SK-N-MC (cell line): ENCODE measurements around the gene RAB7A.
"Not testable (repeated sequence)": the region's sequence is repeated elsewhere in the genome, so short reads cannot be mapped to it uniquely, and the experiment has no call there.

ENCODE experiments used
- DNase-seq: peaks from one replicate; pipeline ENCODE4 v3.0.0-alpha.2; 2011; ENCODE audit warnings: low read depth, low spot score
- H3K27ac ChIP-seq: fragments of 200-600 bp; sonication (generic); 2 replicates; pipeline ENCODE4 v1.5.1; 2016; ENCODE audit warnings: mixed run types
- H3K36me3 ChIP-seq: fragments of 200-600 bp; sonication (generic); 2 replicates; pipeline ENCODE4 v1.6.1; 2017; ENCODE audit warnings: antibody characterized with exemption, low read length, mixed read lengths; ENCODE audit not compliant: insufficient read depth
- H3K4me3 ChIP-seq: fragments of 200-600 bp; sonication (generic); 2 replicates; pipeline ENCODE4 v1.5.1; 2016
- H3K9ac ChIP-seq: fragments of 200-600 bp; sonication (generic); 2 replicates; pipeline ENCODE4 v1.8.0; 2017; ENCODE audit warnings: mixed run types, mixed read lengths; ENCODE audit not compliant: insufficient read length
- H3K9me3 ChIP-seq: fragments of 200-600 bp; sonication (generic); 2 replicates; pipeline ENCODE4 v1.6.1; 2017; ENCODE audit warnings: low read depth, mild to moderate bottlenecking, antibody characterized with exemption, low read length, moderate library complexity, mixed read lengths
- EZH2 ChIP-seq: fragments of 200-600 bp; sonication (generic); IDR thresholded peaks from one replicate; pipeline ENCODE4 v1.6.1; 2017; ENCODE audit warnings: antibody characterized with exemption
- FOXP2 ChIP-seq: optimal IDR thresholded peaks from 2 replicates; pipeline ENCODE3; 2011; ENCODE audit warnings: mild to moderate bottlenecking, moderate library complexity; ENCODE audit not compliant: insufficient read depth; ENCODE audit errors: extremely low read length, control extremely low read depth
- POLR2AphosphoS5 ChIP-seq: IDR thresholded peaks from 2 replicates; pipeline ENCODE4 v1.6.1; 2012; ENCODE audit warnings: mild to moderate bottlenecking, low read depth, low read length, borderline replicate concordance

RAB7A gene

DNA sequence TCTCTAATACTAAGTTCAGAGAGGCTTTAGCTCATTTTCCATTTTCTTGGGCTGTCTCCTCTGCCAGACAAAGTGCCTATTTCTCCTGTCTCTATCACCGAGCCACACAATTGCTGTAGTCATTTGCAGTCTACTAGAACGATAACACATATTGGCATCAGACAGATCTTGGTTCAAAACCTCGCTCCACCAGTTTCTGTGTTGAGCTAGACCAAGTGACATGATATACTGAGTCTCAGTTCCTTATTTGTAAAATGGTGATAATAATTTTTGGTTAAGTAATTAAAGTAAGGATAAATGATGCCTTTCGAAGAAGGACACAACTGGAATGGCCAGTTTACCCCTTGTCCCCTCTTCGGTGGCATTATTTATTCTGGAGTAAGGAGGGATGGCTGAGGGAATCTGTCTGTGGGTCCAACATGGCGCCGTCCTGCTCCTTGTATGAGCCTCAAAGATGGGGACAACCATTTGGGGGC, 398 bp upstream of the RAB7A start:
- Histone ChIP-seq H3K9me3 (no peaks in the 10 kb centered on the region), H3K36me3 (peaks cover 12% of the 10 kb centered on the region), H3K4me3 (peak overlapping the region; percentile 90), H3K9ac (peak overlapping the region; percentile 4), H3K27ac (peak overlapping the region; percentile 80)
- TF ChIP-seq FOXP2: no peak
- no peak for TF ChIP-seq EZH2
- no peak for TF ChIP-seq POLR2AphosphoS5
- peak; percentile 96 for DNase-seq

- H3K36me3 ChIP-seq: peaks cover 22% of the 10 kb centered on the region
- H3K9me3 ChIP-seq: no peaks in the 10 kb centered on the region
- H3K27ac ChIP-seq: no peak overlapping the region; the same call in 1 of the 2 replicates
- H3K9ac ChIP-seq: peak overlapping the region; percentile 98
- H3K4me3 ChIP-seq: peak overlapping the region; percentile 90
- no peak for DNase-seq
- TF ChIP-seq POLR2AphosphoS5 (no peak), EZH2 (no peak), FOXP2 (no peak)
Observed at GRCh38 chr3:128727059-128727458, 1.1 kb downstream of the RAB7A start.

- H3K9ac ChIP-seq: peak overlapping the region; percentile 98
- H3K27ac ChIP-seq: 0 out of 2 replicates have a peak overlapping the region, but pooled peaks have one; percentile 6
Observed at GRCh38 chr3:128727485-128727884, 1.5 kb downstream of the RAB7A start.

DNA sequence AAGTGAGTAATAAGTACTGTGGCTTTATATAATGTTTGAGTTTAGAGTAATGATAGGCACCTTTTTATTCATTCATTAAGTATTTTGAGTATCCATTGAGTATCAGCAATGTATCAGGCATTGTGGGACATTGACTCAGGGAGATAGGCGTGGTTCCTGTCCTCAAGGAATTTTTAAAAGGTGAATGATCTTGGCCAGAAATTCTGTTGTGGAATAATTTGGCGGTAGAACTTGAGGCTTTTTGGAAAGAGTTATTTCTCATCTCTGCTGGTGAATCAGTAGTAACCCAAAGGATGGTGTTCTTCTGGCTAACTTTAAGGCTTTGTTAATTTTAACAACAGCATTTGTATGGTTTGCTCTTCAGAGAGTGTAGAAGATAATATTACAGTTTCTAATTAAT, 2.0 kb downstream of the RAB7A start:
- H3K9me3 ChIP-seq: no peaks in the 10 kb centered on the region
- peaks cover 31% of the 10 kb centered on the region for H3K36me3 ChIP-seq
- DNase-seq: no peak
- no peak for TF ChIP-seq EZH2
- no peak for TF ChIP-seq POLR2AphosphoS5
- TF ChIP-seq FOXP2: no peak
- H3K9ac ChIP-seq: peak overlapping the region; percentile 98
- H3K4me3 ChIP-seq: peak overlapping the region; percentile 90
- 0 out of 2 replicates have a peak overlapping the region, but pooled peaks have one; percentile 8 for H3K27ac ChIP-seq

More at GRCh38 chr3:128727485-128727884, 1.5 kb downstream of the RAB7A start:
- DNase-seq: no peak
- Histone ChIP-seq H3K9me3 (no peaks in the 10 kb centered on the region), H3K36me3 (peaks cover 26% of the 10 kb centered on the region), H3K4me3 (peak overlapping the region; percentile 90)
- TF ChIP-seq FOXP2: no peak
- no peak for TF ChIP-seq EZH2
- TF ChIP-seq POLR2AphosphoS5: no peak

- Histone ChIP-seq H3K4me3 (peak overlapping the region; percentile 90), H3K27ac (peak overlapping the region; percentile 23), H3K36me3 (peaks cover 35% of the 10 kb centered on the region)
- H3K9me3 ChIP-seq, H3K9ac ChIP-seq, DNase-seq: not testable (repeated sequence)
Observed at GRCh38 chr3:128728521-128728920, 2.5 kb downstream of the RAB7A start.

DNA sequence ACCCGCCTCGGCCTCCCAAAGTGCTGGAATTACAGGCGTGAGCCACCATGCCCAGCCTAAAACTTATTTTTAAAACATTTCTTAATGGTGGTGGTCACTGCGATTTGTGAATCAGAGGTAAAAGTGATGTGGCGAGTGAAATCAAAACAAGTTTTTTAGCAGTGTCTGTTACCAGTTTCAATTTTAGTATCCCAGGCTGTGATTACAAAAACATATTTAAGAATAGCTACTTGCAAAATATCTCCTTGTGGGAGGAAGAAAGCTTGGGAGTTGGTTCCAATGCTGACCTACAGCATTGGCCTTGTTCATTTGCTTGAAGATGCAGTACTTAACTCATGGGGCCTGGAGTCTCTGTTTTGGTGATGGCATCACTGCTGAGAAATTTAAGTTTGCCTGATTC, 4.5 kb downstream of the RAB7A start:
- DNase-seq: no peak
- Histone ChIP-seq H3K9ac (no peak overlapping the region), H3K36me3 (peaks cover 42% of the 10 kb centered on the region), H3K9me3 (no peaks in the 10 kb centered on the region), H3K27ac (no peak overlapping the region), H3K4me3 (no peak overlapping the region)
- TF ChIP-seq FOXP2: no peak
- TF ChIP-seq EZH2: no peak
- no peak for TF ChIP-seq POLR2AphosphoS5

GRCh38 chr3:128734523-128735189, 8.7 kb downstream of the RAB7A start:
- Histone ChIP-seq H3K27ac (peak overlapping the region; percentile 12; the same call in 1 of the 2 replicates), H3K4me3 (no peak overlapping the region), H3K36me3 (peaks cover 66% of the 10 kb centered on the region), H3K9ac (no peak overlapping the region), H3K9me3 (no peaks in the 10 kb centered on the region)
- DNase-seq: no peak
- TF ChIP-seq FOXP2: no peak
- no peak for TF ChIP-seq POLR2AphosphoS5
- TF ChIP-seq EZH2: no peak

DNA sequence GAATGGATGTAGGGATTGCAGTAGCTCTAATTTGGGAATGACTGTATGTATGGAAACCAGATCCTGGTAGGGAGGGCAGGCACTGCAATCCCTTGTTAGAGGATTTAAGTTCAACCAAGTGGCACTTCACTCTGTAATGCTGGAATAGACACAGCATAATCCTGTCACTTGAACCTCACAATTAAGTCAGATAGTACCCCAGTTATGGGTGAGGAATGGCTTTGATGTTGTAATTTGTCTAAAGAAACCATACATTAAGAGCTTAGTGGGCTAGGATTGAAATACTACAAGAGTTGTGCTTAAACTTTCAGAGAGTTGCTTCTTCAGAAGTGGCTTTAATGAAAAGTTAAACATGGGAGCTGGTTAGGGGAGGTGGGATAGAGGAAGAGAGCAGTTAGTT, 9.3 kb downstream of the RAB7A start:
- Histone ChIP-seq H3K9ac (no peak overlapping the region), H3K4me3 (no peak overlapping the region), H3K9me3 (no peaks in the 10 kb centered on the region), H3K27ac (peak overlapping the region; percentile 12; the same call in 1 of the 2 replicates), H3K36me3 (peaks cover 68% of the 10 kb centered on the region)
- DNase-seq: no peak
- TF ChIP-seq EZH2 (no peak), FOXP2 (no peak), POLR2AphosphoS5 (no peak)

DNA sequence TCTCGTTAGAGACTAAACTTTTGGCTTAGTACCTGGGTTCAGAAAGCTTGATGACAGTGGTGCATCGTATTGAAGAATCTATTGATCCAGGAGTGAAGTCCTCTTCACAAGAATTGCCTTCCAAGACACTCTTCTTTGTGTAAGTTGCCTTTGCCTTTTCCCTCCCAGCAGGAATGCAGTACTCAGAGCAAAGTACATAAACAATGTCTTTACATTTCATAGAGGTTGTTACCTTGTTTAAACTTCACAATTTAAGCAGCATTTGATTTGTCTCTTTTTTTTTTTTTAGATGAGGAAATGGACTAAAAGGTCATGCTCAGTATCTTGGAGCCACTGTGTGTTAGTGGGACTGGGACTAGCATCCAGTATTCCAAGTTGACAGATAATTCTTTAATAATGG, 9.9 kb downstream of the RAB7A start:
- Histone ChIP-seq H3K9me3 (no peaks in the 10 kb centered on the region), H3K27ac (peak overlapping the region; percentile 12; the same call in 1 of the 2 replicates), H3K4me3 (no peak overlapping the region), H3K9ac (no peak overlapping the region), H3K36me3 (peaks cover 67% of the 10 kb centered on the region)
- DNase-seq: no peak
- TF ChIP-seq FOXP2 (no peak), POLR2AphosphoS5 (no peak), EZH2 (no peak)
